Measurements from ENCODE around the gene TEX19. TPM values are rescaled to one million over a fixed set of nuclear protein-coding genes. Genes with fewer than 3 reads are reported as not detected.
"Not testable (repeated sequence)": the region's sequence is repeated elsewhere in the genome, so short reads cannot be mapped to it uniquely, and the experiment has no call there.

The TEX19 gene
- polyA plus RNA-seq, 1 donor, result not detected

GRCh38 chr17:82356845-82357355 is 2.1 kb upstream of the TEX19 start:
- DNase-seq, result no peak

GRCh38 chr17:82357394-82357793 is 1.7 kb upstream of the TEX19 start:
- no peak for DNase-seq

- DNase-seq, result not testable (repeated sequence)
Observed at GRCh38 chr17:82359451-82360074, 516 bp downstream of the TEX19 start.

- DNase-seq, result no peak
Observed at GRCh38 chr17:82361885-82362633, 3.0 kb downstream of the TEX19 start.

GRCh38 chr17:82365606-82366295 is 6.7 kb downstream of the TEX19 start:
- DNase-seq, result no peak

- no peak for DNase-seq
Observed at GRCh38 chr17:82366749-82367148, 7.7 kb downstream of the TEX19 start.

GRCh38 chr17:82367724-82368524 is 8.9 kb downstream of the TEX19 start:
- no peak for DNase-seq

- no peak for DNase-seq
Observed at GRCh38 chr17:82369211-82369610, 10.2 kb downstream of the TEX19 start.

GRCh38 chr17:82370471-82371332 is 11.7 kb downstream of the TEX19 start:
- no peak for DNase-seq

GRCh38 chr17:82371333-82372248 is 12.5 kb downstream of the TEX19 start, which contains the start of gene UTS2R:
Gene UTS2R, plus strand, starts transcription at chr17:82371765. Its CDS starts 2,560 bp downstream, at chr17:82374325.
- DNase-seq, result no peak

- DNase-seq, result no peak
Observed at GRCh38 chr17:82372249-82373071, 13.4 kb downstream of the TEX19 start.

GRCh38 chr17:82373072-82373452 is 14.0 kb downstream of the TEX19 start:
- not testable (repeated sequence) for DNase-seq

- DNase-seq, result no peak
Observed at GRCh38 chr17:82373731-82374625, 14.9 kb downstream of the TEX19 start.

GRCh38 chr17:82374626-82375331 is 15.7 kb downstream of the TEX19 start:
- DNase-seq, result no peak

- no peak for DNase-seq
Observed at GRCh38 chr17:82375359-82376041, 16.5 kb downstream of the TEX19 start.

GRCh38 chr17:82376042-82376730 is 17.1 kb downstream of the TEX19 start:
- no peak for DNase-seq

Data from hindlimb muscle (tissue), 1 donor.